ENCODE measurements around the gene METTL24.

- TF ChIP-seq, protein P1, sequence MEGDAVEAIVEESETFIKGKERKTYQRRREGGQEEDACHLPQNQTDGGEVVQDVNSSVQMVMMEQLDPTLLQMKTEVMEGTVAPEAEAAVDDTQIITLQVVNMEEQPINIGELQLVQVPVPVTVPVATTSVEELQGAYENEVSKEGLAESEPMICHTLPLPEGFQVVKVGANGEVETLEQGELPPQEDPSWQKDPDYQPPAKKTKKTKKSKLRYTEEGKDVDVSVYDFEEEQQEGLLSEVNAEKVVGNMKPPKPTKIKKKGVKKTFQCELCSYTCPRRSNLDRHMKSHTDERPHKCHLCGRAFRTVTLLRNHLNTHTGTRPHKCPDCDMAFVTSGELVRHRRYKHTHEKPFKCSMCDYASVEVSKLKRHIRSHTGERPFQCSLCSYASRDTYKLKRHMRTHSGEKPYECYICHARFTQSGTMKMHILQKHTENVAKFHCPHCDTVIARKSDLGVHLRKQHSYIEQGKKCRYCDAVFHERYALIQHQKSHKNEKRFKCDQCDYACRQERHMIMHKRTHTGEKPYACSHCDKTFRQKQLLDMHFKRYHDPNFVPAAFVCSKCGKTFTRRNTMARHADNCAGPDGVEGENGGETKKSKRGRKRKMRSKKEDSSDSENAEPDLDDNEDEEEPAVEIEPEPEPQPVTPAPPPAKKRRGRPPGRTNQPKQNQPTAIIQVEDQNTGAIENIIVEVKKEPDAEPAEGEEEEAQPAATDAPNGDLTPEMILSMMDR (IDR thresholded peaks at IDR 0.05), result no peak
- no peak for TF ChIP-seq ZFX (IDR thresholded peaks at IDR 0.05; ENCODE audit: borderline replicate concordance)
These were observed 1.4 kb upstream of the METTL24 start for GRCh38 chr6:110359556-110359955.
